Endodermal cell (in vitro differentiated cells): ENCODE data around the gene SHANK3. TPM values are rescaled to one million over a fixed set of nuclear protein-coding genes. Genes with fewer than 3 reads are reported as not detected.
A peak's percentile ranks its signal among the peaks of the same experiment; 100 is the strongest.

ENCODE experiments used
- DNase-seq: peaks from one replicate; pipeline ENCODE4 v3.0.0-alpha.2; 2017
- H3K27ac ChIP-seq: 2 replicates; pipeline ENCODE4 v1.5.1; 2013; ENCODE audit warnings: mild to moderate bottlenecking, low read depth, low read length, moderate library complexity
- H3K27me3 ChIP-seq: 2 replicates; pipeline ENCODE4 v1.6.1; 2013; ENCODE audit warnings: mild to moderate bottlenecking, low read length, moderate library complexity; ENCODE audit not compliant: insufficient read depth, control insufficient read depth, poor library complexity, severe bottlenecking
- H3K36me3 ChIP-seq: 2 replicates; pipeline ENCODE4 v1.7.0; 2013; ENCODE audit warnings: mild to moderate bottlenecking, low read length, moderate library complexity; ENCODE audit not compliant: control insufficient read depth, insufficient read depth
- H3K4me1 ChIP-seq: one replicate; pipeline ENCODE4 v1.7.0; 2013; ENCODE audit warnings: low read length; ENCODE audit not compliant: control insufficient read depth, insufficient read depth
- H3K4me3 ChIP-seq: 2 replicates; pipeline ENCODE4 v1.5.1; 2013; ENCODE audit warnings: mild to moderate bottlenecking, low read length, moderate library complexity
- H3K9ac ChIP-seq: 2 replicates; pipeline ENCODE4 v1.6.1; 2013; ENCODE audit warnings: mild to moderate bottlenecking, low read length, moderate library complexity; ENCODE audit not compliant: poor library complexity, severe bottlenecking; ENCODE audit errors: extremely low read depth
- H3K9me3 ChIP-seq: 2 replicates; pipeline ENCODE4 v1.6.1; 2013; ENCODE audit warnings: mild to moderate bottlenecking, low read length, moderate library complexity; ENCODE audit not compliant: control insufficient read depth
- H3K27ac Mint-ChIP-seq: 2 replicates; pipeline ENCODE4 v1.8.0; 2020; ENCODE audit warnings: mixed read lengths
- H3K27me3 Mint-ChIP-seq: 2 replicates; pipeline ENCODE4 v1.8.0; 2021; ENCODE audit warnings: mild to moderate bottlenecking, mixed read lengths; ENCODE audit not compliant: insufficient read depth
- H3K36me3 Mint-ChIP-seq: 2 replicates; pipeline ENCODE4 v1.8.0; 2020; ENCODE audit warnings: low read depth, mixed read lengths
- H3K4me1 Mint-ChIP-seq: 2 replicates; pipeline ENCODE4 v1.8.0; 2020; ENCODE audit warnings: mixed read lengths
- H3K4me3 Mint-ChIP-seq: 2 replicates; pipeline ENCODE4 v1.8.0; 2020; ENCODE audit warnings: mild to moderate bottlenecking, moderate library complexity, mixed read lengths
- H3K9me3 Mint-ChIP-seq: 2 replicates; pipeline ENCODE4 v1.8.0; 2020; ENCODE audit warnings: mild to moderate bottlenecking, mixed read lengths
- whole genome bisulfite sequencing, 2 experiments: methylation state at CpG; one replicate each; pipeline versions ENCODE4 v1.1.5 to v1.1.7; 2013; ENCODE audit warnings: missing lambda C conversion rate in 2 of 2, mixed read lengths in 1 of 2; ENCODE audit not compliant: insufficient coverage in 1 of 2, insufficient read length in 1 of 2; 5-methylcytosine and 5-hydroxymethylcytosine counted together
- total RNA-seq, 2 donors: library from RNA; stranded (reverse); fragmentation: NEBNext Ultra II Directional in 1 of 2; extraction: Animal tissue kit (Norgen Biotek cat#: 25700) in 1 of 2; gene quantifications; 2 replicates in 1 of 2; 3 replicates in 1 of 2; pipeline ENCODE4 v1.2.1, GENCODE V29; 2021
- TF ChIP-seq, protein P1 (sequence below): fragments of 200-600 bp; sonication (generic); conservative IDR thresholded peaks from 2 replicates; pipeline ENCODE4 v1.5.0; 2021; ENCODE audit warnings: antibody characterized with exemption, mild to moderate bottlenecking

Gene SHANK3
- total RNA-seq, 2 donors from 2014 or later = 9.4 to 11.1 TPM

DNA sequence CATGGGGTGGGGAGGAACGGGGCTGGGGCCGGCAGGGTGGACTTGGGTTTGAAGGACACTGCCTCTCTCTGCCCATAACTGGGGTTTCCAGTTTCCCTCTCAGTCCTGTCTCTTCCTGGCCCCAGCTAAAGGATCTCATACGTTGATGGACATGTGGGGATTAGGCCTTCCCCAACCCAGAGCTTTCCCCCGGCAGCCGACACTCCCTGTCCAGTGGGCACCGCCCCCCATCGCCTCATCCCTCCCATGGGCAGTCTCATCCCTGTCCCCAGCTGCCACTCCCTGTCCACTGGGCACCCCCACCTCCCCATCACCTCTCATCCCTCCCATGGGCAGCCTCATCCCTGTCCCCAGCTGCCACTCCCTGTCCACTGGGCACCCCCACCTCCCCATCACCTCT lies 43.2 kb downstream of the SHANK3 start:
- H3K9me3 ChIP-seq = no peaks in the 10 kb centered on the region
- TF ChIP-seq, protein P1, sequence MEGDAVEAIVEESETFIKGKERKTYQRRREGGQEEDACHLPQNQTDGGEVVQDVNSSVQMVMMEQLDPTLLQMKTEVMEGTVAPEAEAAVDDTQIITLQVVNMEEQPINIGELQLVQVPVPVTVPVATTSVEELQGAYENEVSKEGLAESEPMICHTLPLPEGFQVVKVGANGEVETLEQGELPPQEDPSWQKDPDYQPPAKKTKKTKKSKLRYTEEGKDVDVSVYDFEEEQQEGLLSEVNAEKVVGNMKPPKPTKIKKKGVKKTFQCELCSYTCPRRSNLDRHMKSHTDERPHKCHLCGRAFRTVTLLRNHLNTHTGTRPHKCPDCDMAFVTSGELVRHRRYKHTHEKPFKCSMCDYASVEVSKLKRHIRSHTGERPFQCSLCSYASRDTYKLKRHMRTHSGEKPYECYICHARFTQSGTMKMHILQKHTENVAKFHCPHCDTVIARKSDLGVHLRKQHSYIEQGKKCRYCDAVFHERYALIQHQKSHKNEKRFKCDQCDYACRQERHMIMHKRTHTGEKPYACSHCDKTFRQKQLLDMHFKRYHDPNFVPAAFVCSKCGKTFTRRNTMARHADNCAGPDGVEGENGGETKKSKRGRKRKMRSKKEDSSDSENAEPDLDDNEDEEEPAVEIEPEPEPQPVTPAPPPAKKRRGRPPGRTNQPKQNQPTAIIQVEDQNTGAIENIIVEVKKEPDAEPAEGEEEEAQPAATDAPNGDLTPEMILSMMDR = no peak
- no peak overlapping the region for H3K4me3 Mint-ChIP-seq
- H3K36me3 Mint-ChIP-seq = peaks cover 13% of the 10 kb centered on the region
- H3K9ac ChIP-seq = no peak overlapping the region
- DNase-seq = no peak
- H3K4me1 Mint-ChIP-seq = no peaks in the 10 kb centered on the region
- no peak overlapping the region for H3K4me3 ChIP-seq
- no peak overlapping the region for H3K27ac Mint-ChIP-seq
- 84 to 100% methylated on average over 2 to 7 of the region's 7 CpGs for WGBS, 2 experiments
- peaks cover 3% of the 10 kb centered on the region for H3K36me3 ChIP-seq
- no peaks in the 10 kb centered on the region for H3K4me1 ChIP-seq
- H3K27ac ChIP-seq = no peak overlapping the region
- no peaks in the 10 kb centered on the region for H3K9me3 Mint-ChIP-seq
- peaks cover 43% of the 10 kb centered on the region for H3K27me3 Mint-ChIP-seq
- H3K27me3 ChIP-seq = peaks cover 34% of the 10 kb centered on the region

DNA sequence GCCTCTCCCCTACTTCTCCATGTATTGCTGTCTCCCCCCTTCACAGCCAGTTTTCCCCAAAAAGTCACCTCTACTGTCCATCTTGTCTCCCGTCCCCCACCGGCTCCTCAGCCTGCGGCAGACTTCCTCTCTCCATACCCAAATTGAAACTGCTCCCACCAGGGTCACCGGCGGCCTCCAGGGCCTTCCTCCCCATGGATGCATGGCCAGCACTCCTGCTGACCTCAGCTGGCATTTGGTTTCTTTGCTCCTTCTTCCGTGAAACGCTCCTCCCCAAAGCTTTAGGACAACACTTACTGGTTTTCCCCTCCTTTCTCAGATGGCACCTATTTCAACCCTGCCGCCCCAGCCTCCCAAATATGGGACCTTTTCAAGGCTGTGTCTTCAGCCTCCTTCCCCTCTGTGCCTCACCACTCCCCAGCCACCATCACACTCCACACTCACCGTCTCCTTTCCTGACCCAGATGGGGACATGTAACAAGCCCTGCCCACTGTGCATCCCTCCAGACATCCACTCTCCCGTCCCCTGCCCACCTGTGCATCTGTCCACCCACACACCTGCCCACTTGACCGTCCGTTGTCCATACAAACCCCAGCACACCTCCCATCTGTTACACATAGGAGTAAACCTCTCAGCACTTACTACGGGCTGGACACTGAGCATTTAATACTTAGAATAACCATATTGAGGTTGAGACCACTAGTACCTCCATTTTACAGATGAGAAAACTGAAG lies 43.8 kb downstream of the SHANK3 start:
- no peak overlapping the region for H3K4me3 Mint-ChIP-seq
- no peak overlapping the region for H3K9ac ChIP-seq
- peaks cover 48% of the 10 kb centered on the region for H3K27me3 Mint-ChIP-seq
- TF ChIP-seq, protein P1 = no peak
- peaks cover 12% of the 10 kb centered on the region for H3K36me3 Mint-ChIP-seq
- H3K4me1 ChIP-seq = no peaks in the 10 kb centered on the region
- 92 to 97% methylated on average over 10 to 13 of the region's 13 CpGs for WGBS, 2 experiments
- DNase-seq = no peak
- H3K27ac Mint-ChIP-seq = no peak overlapping the region
- H3K27me3 ChIP-seq = peaks cover 40% of the 10 kb centered on the region
- no peaks in the 10 kb centered on the region for H3K9me3 Mint-ChIP-seq
- peaks cover 3% of the 10 kb centered on the region for H3K36me3 ChIP-seq
- H3K4me1 Mint-ChIP-seq = no peaks in the 10 kb centered on the region
- no peaks in the 10 kb centered on the region for H3K9me3 ChIP-seq
- H3K27ac ChIP-seq = no peak overlapping the region
- no peak overlapping the region for H3K4me3 ChIP-seq

DNA sequence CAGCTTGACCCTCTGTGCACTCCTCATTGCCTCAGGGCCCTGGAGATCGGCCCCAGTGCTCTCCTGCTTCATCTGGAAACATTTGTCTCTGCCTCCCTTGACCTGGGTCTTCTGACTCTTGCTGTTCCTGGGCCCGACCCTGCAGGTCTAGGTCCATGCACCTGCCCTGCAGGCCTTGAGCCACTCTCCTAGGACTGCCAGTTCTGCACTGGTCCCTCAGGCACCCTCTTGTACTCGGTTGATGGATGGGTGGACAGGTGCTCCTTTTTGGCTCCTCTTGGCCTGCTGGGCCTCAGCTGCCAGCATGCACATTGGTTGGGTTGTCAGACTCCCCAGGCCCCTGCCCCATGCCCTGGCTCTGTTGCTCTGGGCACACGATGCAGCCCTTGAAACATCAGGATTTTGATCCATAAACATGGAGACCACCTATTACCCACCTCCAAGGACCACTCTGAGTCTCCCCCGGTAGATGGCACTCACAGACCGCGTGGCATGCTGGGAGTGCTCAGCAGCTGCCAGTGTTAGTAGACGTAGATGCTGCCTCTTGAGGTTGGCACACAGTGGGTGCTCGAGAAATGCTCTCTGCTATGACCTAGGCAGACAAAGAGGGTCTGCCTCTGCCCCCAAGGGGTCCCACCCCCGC lies 45.2 kb downstream of the SHANK3 start:
- Mint-ChIP-seq H3K27me3 (peaks cover 61% of the 10 kb centered on the region), H3K9me3 (no peaks in the 10 kb centered on the region), H3K27ac (no peak overlapping the region), H3K4me3 (no peak overlapping the region), H3K36me3 (peaks cover 18% of the 10 kb centered on the region), H3K4me1 (no peaks in the 10 kb centered on the region)
- Histone ChIP-seq H3K27me3 (peaks cover 54% of the 10 kb centered on the region), H3K4me3 (no peak overlapping the region), H3K27ac (no peak overlapping the region), H3K4me1 (no peaks in the 10 kb centered on the region), H3K36me3 (peaks cover 3% of the 10 kb centered on the region), H3K9me3 (no peaks in the 10 kb centered on the region), H3K9ac (no peak overlapping the region)
- 85 to 88% methylated on average over 9 to 10 of the region's 10 CpGs for WGBS, 2 experiments
- DNase-seq = no peak
- TF ChIP-seq, protein P1 = peak; percentile 18
